LHCN-M2 (cell line): Measurements from ENCODE around the gene AP3S2. TPM values are rescaled to one million over a fixed set of nuclear protein-coding genes. Genes with fewer than 3 reads are reported as not detected.
"Not testable (repeated sequence)": the region's sequence is repeated elsewhere in the genome, so short reads cannot be mapped to it uniquely, and the experiment has no call there.

ENCODE experiments used
- DNase-seq: peaks from one replicate; pipeline ENCODE4 v3.0.0-alpha.2; 2012; ENCODE audit warnings: low read depth
- total RNA-seq: library from RNA; depleted of rRNA; stranded (reverse); fragments of >200 nt; gene quantifications from 2 replicates; pipeline ENCODE4 v1.2.3, GENCODE V29; 2014

Gene AP3S2
- total RNA-seq, 1 experiment from 2014 or later: 56.6 TPM

GRCh38 chr15:89801471-89802195 is 92.2 kb downstream of the AP3S2 start:
- no peak for DNase-seq

- DNase-seq: no peak
Measured at GRCh38 chr15:89799918-89800498, 93.8 kb downstream of the AP3S2 start.

DNA sequence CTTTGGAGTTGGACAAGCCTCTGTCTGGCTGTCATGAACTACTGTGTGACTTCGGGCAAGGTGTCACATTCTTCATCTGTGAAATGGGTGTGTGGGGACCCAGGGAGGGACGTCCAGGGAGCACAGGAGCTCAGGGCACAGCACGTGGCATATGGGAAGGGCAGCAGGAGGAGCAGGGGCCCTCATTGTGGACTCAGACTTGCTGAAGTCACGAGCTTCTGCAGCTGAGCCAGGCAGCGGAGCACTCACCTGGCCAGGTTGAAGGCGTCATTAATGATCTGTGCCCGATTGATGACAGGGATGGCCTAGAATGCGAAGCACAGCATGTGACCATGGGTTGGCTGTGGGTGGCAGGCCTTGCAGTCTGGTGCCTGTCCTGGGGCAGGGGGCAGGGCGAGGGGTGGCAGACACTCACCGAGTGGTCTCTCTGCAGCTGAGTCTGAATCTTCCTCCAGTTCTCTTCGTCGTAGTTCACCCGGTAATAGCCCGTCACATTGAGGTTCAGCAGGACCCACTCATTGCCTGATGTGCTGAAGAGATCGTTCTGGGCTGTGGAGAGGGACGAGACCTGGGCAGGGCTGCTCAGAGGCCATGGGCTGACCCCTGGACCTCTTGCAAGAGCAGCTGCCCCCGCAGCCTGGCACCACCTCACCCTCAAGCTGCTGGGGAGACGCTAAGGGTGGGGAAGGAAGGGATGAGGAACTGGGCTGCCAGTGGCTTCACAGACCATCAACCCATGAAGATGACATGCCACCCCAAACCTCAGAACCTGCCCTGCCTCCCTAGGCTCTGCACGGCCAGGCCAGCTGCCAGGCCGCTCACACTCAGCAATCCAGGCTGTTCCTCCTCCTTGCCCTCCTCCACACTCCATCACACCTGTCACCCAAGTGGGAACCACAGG is 94.5 kb downstream of the AP3S2 start:
- no peak for DNase-seq

DNA sequence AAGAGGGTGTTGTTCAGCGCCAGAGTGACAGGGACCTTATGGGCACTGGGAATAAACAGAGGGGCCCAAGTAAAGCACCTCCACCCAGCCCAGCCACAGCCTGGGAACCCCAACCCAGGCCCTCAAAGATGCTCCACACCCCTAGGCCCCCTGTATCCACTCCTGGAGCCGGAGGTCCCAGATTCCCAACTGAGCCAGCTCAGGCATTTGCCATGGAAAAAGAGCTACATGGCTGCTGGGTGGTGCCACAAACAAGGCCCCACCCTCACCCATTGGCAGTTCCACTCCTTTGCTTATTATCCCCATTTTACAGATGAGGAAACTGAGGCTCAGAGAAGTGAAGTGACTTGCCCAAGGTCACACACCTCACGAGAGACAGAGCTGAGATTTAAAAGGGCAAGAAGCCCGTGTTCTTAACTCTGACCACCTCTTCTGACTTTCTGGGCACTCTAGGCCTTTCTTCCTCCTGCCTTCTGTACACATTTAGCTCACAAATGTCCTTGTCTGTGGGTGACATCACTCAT is 96.1 kb downstream of the AP3S2 start:
- no peak for DNase-seq

- DNase-seq: no peak
Measured at GRCh38 chr15:89795996-89796395, 97.8 kb downstream of the AP3S2 start.

GRCh38 chr15:89794627-89795241 is 99.1 kb downstream of the AP3S2 start:
- DNase-seq: peak; percentile 58

DNA sequence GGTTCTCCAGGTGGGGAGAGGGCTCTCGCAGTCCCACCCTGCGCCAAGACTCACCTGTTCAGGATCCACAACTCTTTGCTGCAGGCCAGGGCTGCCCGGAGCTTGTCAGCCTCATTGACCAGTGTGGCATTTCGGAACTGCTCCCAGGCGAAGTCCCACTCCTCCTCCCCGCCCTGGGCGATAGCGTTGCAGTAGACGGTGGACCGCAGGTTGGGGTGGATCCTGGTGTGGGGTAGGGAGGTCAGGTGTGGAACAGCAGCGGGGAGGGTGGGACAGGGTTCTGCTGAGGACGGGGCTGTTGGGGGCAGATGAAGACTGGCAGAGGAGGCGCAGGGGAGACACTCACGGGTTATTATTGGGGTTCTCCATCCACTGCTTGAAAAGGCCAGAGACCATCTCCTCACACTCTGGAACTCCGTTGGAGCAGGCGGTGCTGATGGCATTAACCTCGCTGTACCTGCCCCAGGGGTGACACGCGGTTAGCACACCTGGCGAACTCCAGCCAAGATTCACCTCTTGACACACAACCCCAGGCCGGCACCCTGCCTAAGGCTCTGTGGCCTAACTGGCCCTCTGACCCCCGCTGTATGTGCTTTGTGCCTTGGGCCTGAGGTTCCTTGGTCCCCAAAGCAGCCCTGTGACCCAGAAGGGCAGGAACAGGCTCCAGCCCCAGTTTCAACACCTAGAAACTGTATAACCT is 101.5 kb downstream of the AP3S2 start:
- DNase-seq: no peak

DNA sequence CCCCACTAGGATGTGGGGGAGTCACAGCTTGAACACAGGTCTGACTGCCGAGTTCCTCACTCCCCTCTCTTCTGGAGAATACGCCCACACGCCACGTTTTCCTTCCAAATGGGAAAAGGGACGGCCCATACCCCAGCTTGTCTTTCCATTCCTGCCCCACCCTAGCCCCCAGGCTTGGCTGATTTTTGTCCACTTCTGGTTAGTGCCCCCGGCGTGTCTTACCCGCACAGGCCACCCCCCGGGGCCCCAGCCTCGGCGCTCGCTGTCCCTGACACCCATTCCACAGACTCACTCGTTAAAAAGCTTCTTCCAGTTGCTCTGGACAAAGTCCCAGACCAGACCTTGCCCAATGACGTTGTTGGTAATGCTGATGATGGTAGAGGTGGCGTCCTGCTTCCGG is 103.1 kb downstream of the AP3S2 start:
- DNase-seq: no peak

- no peak for DNase-seq
Measured at GRCh38 chr15:89790206-89790605, 103.6 kb downstream of the AP3S2 start.

DNA sequence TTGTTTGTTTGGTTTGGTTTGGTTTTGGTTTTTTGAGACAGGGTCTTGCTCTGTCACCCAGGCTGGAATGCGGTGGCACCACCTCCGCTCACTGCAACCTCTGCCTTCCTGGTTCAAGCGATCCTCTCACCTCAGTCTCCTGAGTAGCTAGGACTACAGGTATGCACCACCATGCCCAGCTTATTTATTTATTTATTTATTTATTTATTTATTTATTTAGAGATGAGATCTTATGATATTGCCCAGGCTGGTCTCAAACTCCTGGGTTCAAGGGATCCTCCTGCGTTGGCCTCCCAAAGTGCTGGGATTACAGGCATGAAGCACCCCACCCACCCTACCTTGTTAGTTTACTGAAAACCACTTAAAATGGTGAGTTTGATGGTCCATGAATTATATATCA is 105.2 kb downstream of the AP3S2 start:
- DNase-seq: not testable (repeated sequence)

- no peak for DNase-seq
Measured at GRCh38 chr15:89787944-89788343, 105.8 kb downstream of the AP3S2 start.

DNA sequence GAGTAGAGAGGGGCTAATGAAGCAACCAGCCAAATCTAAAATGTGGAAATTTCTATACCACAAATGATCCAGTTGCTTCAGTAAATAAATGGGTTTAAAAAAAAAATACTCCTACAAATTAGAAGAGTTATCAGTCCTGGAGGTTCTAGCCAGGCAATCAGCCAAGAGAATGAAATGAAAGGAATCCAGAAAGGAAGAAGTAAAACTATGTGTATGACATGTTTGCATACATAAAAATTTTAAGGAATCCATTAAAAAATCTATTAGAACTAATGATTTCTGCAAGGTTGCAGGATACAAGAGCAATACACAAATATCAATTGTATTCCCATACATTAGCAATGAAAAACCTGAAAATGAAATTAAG is 108.0 kb downstream of the AP3S2 start:
- DNase-seq: no peak

DNA sequence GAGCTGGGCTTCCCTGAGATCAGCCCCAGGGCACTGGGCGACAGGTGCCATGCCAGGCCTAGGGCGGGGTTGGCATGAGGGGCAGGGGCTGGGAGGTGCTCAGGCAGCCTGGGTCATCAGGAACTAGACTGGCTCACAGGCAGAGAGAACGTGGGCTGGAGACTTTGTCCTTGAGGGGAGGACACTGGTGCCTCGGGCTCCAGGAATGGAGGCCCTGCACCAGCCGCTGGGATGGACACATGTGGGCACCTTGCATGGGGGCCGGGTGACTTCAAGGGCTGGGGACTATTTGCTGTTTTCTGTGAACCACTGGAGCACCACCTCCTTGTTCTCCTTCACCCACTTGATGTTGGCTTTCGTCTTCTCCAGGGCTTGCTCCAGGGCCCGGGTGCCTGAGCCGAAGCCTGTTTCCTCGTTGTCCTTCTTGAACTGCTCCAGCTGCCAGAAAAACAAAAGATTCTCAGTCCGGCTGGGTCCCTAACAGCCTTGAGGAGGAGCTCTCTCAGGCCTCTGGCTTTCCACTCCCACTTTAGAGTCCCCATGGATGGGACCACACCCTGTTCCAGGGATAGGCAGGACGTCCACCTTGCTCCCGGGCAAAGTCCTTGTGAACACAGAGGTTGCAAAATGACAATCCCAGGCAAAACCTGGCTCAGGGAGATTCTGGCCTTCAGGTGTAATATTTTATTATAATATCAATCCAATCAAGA is 108.6 kb downstream of the AP3S2 start:
- no peak for DNase-seq

- DNase-seq: no peak
Measured at GRCh38 chr15:89784686-89784960, 109.2 kb downstream of the AP3S2 start.

DNA sequence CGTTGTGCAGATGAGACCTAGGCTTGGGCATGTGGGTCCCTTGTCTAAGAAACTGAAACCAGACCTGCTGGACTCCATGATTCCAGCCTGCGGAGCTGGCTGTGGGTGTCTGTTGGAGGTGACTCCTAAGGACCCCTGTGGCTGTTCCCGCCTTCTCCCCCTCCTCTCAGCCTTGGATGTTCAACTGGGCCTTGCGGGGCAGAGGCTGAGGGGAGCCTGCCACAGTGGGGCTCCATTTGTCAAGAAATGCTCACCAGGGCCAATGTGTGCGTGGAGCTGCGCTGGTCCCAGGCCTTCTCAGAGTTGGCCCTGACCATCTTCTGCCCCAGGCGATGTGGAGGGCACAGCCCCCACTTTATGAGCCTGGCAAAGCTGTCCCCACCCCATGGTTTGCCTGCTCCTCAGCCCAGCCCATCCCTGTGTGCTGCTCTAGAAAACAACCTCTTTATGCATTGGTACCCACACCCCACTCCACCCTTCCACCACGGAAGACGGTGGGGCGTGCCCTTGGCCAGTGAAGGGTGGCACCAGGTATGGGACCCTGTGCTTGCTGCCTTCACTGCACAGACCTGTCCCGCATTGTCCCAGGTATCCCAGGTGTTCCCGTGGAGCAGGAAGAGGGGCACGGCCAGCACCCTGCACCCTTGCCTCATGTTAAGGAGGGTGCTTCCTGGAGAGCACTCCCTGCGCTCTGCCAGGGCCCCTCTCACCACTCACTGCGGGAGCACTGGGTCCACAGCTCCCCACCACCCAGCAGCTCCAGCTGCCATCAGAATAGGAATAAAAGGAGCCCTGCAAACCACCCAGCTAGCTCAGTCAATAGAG is 109.7 kb downstream of the AP3S2 start:
- no peak for DNase-seq

DNA sequence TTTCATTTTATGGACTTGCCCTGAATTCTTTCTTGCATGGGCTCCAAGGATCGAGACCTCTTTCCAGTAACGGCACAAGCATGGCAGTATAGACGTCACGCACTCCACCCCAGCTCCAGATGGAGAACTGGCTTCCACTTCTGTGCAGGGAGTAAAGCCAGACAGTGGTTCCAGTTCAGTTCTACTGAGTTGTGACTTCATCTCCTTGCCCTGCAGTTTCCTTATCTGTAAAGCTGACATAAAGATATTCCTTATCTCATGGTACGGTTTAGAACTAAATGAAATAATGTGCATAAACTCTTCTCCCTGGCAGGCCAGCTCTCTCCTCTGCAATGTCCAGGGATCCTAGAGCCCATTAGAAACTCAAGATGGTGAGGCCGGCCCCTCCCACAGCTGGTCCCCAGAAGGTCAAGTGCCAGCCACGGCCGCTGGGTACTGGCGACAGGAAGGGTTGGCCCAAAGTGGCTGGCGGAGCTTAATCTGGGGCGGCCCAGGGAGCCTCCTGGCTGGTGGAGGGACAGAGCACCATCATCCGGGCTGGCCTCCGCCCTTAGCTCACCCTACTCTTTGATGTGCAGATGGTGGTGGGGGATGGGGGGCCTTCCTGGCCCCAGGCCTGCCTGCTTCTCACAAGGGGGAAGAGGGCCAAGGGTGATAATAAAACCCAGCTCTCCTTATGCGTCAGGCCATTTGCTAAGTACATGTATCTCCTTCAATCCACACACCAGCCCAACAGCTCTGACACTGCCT is 110.5 kb downstream of the AP3S2 start:
- no peak for DNase-seq

GRCh38 chr15:89782619-89782950 is 111.2 kb downstream of the AP3S2 start:
- DNase-seq: not testable (repeated sequence)

DNA sequence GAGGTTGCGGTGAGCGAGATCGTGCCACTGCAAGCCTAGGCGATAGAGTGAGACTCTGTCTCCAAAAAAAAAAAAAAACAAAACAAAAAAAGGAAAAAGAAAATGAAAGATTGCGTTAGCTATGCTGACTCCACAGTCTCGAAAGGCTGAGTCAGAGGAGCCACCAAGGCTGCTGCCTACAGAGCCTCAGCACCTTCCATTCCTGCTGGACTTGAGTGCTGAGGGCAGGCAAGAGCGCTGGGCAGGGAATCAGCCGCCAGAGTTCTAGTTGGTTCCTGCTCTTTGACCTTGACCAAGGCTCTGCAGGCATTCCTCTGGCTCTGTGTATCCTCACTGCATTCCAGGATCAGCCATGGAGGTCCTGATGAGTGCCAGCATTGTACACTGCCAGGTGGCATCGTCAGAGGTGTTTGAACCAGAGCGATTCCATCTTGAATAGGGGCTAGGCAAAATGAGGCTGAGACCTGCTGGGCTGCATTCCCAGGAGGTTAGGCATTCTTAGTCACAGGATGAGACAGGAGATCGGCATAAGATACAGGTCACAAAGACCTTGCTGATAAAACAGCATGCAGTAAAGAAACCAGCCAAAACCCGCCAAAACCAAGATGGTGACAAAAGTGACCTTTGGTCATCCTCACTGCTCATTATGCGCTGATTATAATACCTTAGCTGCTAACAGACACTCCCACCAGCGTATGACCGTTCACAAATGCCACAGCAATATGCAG is 111.7 kb downstream of the AP3S2 start:
- DNase-seq: no peak

DNA sequence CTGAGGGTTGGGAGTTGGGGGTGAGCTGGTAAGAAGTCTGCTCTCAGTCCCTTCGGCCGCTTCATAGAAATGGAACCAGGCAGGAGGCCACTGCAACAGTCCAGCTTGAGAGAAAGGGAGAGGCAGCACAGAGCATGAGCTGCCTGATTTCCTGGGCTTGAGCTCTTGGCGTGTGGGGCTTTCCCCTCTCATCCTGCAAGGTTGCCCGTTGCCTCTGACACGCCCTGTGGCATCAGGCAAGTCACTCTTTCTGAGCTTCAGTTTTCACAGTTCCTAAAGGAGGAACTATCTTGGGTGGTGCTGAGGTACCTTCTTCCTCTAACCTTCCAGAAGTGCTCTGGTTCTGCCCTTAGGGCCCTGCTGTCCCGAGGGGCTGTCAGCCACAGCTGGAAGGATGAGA is 112.7 kb downstream of the AP3S2 start:
- no peak for DNase-seq
